VCaP (cell line): ENCODE measurements around the gene NRIP3.
"Not testable (repeated sequence)": the region's sequence is repeated elsewhere in the genome, so short reads cannot be mapped to it uniquely, and the experiment has no call there.

ENCODE experiments used
- H3K27ac ChIP-seq: fragments of 450-650 bp; 2 replicates; pipeline ENCODE4 v1.5.1; 2017
- CTCF ChIP-seq: fragments of 450-650 bp; conservative IDR thresholded peaks from 2 replicates; pipeline ENCODE4 v1.5.1; 2017; ENCODE audit warnings: mild to moderate bottlenecking, moderate library complexity

Gene NRIP3

GRCh38 chr11:8948886-8949285 lies 54.9 kb downstream of the NRIP3 start:
- TF ChIP-seq CTCF, result no peak
- no peak overlapping the region for H3K27ac ChIP-seq

DNA sequence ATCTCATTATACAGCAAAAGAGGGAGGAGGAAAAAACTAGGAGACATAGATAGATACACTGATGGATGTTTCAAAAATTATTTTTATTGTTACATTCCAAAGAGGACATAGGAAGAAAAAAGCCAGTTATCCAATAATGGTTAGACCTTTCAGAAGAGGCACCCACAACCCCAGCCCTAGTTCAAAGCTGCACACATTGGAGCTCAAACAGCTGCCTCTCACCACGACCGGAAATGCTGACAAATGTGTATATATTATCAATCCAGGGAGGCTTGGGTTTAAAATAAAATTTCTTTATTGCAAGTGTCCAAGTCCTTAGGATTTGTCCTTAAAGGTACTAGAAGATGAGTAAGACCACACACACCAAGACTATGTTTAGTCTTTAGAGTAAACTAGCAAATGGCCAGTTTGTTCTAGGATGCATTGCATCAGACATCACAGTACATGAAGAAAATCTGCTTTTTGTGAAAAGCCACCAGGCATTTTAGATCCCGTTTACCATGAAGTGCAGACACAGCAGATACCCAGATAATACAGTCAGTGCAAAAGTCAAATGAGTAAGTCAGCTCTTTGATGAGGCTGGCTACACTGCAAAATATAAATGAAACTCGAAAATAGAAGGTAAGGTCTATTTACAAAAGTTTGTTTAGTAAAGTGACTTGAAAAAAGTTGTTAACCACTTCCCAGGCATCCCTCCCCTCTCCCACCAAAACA lies 56.4 kb downstream of the NRIP3 start:
- no peak overlapping the region for H3K27ac ChIP-seq
- no peak for TF ChIP-seq CTCF

GRCh38 chr11:8942518-8943066 lies 61.2 kb downstream of the NRIP3 start, which contains the start of gene ASCL3:
Gene ASCL3, minus strand, starts transcription at chr11:8943016. Its CDS starts 4,855 bp downstream, at chr11:8938161.
- no peak within 1 kb of the TSS for H3K27ac ChIP-seq
- TF ChIP-seq CTCF, result no peak

DNA sequence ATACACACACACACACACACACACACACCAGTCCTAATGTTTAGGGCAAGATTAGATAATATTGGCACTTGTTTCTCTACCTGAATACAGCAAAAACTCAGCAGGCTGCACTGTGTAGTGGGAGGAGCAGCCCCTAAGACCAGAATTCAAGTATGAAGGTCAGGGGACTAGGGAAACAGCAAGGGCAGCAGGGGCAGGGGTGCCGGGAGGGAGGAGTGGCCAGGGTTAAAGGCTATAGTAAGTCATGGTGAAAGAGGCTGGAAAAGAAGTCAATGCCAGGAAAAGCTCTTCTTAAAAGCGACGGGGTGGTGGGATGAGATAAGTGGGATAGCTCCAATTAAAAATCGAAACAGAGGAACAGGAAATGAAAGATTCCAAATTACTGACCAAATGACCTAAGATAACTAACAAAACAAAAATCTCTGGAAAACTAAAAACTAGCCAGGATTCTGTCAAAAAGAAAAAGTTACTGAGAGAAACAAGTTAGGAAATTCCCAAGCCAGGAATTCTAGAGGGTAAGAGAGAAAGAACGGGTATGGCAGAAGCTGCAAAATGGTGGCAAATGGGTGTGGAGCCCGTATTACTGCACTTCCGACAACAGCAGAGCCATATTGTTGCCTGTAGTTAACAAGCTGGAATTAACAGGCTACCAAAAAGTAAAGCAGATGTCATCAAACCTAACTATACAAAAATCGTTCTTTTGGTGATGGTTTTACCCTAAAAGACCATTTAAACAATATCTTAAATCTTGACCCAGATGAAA lies 62.3 kb downstream of the NRIP3 start:
- no peak overlapping the region for H3K27ac ChIP-seq
- no peak for TF ChIP-seq CTCF

DNA sequence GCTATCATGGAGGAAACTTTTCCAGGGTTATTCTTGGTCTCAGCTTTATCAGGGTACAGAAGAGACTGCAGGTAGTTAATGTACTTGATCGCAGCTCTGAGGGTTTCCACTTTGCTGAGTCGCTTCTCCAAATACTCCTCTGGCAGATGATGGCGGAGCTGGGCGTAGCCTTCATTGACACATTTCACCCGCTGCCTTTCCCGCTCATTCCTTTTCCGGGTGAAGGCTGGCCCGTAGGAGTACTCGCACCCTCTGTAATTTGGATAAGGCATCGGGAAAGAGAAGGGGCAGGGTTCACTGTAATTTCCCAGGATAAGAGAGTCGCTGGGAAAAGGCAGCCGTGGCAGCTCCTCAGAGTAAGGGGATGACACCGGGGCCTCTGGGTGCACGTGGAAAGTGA lies 66.1 kb downstream of the NRIP3 start:
- no peak for TF ChIP-seq CTCF
- H3K27ac ChIP-seq, result no peak overlapping the region

GRCh38 chr11:8937159-8937558 lies 66.6 kb downstream of the NRIP3 start:
- no peak overlapping the region for H3K27ac ChIP-seq
- TF ChIP-seq CTCF, result no peak

DNA sequence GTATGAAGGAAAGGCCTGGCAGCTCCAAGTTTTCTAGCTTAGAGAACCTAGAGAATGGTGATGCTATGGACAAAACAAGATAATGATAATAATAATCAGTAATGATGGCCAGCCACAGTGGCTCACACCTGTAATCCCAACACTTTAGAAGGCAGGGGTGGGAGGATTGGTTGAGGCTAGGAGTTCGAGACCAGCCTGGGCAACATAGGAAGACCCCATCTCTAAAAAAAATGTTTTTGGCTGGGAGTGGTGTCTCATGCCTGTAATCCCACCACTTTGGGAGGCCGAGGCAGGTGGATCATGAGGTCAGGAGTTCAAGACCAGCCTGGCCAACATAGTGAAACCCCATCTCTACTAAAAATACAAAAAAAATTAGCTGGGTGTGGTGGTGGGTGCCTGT lies 68.0 kb downstream of the NRIP3 start:
- H3K27ac ChIP-seq, result not testable (repeated sequence)
